ENCODE data around the gene IQCN.

GRCh38 chr19:18264137-18264854, 10.0 kb downstream of the IQCN start:
- TF ChIP-seq, protein P1, sequence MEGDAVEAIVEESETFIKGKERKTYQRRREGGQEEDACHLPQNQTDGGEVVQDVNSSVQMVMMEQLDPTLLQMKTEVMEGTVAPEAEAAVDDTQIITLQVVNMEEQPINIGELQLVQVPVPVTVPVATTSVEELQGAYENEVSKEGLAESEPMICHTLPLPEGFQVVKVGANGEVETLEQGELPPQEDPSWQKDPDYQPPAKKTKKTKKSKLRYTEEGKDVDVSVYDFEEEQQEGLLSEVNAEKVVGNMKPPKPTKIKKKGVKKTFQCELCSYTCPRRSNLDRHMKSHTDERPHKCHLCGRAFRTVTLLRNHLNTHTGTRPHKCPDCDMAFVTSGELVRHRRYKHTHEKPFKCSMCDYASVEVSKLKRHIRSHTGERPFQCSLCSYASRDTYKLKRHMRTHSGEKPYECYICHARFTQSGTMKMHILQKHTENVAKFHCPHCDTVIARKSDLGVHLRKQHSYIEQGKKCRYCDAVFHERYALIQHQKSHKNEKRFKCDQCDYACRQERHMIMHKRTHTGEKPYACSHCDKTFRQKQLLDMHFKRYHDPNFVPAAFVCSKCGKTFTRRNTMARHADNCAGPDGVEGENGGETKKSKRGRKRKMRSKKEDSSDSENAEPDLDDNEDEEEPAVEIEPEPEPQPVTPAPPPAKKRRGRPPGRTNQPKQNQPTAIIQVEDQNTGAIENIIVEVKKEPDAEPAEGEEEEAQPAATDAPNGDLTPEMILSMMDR (IDR thresholded peaks at IDR 0.05), result no peak
- no peak for TF ChIP-seq POLR2A (IDR thresholded peaks at IDR 0.05)

All from prostate gland (tissue), 2 donors.